ENCODE results near the gene PLCZ1.

DNA sequence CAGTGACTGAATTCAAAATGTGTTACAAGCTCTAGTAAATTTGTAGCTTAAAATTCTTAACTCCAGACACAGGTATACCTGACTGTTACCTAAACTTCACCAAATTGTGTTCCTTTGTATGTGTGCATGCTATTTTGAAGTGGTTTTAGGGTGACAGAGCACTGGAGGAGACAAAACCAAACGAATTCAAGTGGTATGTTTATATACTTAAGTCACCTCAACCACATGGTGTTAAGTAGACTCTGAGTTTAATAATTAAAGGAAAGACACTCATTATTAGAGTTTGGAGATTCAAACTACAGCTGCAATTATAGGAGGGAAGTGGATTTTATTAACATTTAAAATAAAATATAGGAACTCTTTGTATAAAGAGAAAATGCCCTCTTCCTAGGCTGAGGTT lies 84.3 kb downstream of the PLCZ1 start:
- TF ChIP-seq, protein P1, sequence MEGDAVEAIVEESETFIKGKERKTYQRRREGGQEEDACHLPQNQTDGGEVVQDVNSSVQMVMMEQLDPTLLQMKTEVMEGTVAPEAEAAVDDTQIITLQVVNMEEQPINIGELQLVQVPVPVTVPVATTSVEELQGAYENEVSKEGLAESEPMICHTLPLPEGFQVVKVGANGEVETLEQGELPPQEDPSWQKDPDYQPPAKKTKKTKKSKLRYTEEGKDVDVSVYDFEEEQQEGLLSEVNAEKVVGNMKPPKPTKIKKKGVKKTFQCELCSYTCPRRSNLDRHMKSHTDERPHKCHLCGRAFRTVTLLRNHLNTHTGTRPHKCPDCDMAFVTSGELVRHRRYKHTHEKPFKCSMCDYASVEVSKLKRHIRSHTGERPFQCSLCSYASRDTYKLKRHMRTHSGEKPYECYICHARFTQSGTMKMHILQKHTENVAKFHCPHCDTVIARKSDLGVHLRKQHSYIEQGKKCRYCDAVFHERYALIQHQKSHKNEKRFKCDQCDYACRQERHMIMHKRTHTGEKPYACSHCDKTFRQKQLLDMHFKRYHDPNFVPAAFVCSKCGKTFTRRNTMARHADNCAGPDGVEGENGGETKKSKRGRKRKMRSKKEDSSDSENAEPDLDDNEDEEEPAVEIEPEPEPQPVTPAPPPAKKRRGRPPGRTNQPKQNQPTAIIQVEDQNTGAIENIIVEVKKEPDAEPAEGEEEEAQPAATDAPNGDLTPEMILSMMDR (conservative IDR thresholded peaks at IDR 0.05 in 1 of 2, IDR thresholded peaks at IDR 0.05 in 1 of 2; ENCODE audit: low read depth in 1 of 2, low read length in 2 of 2), result no peak
- TF ChIP-seq EZH2 (IDR thresholded peaks at IDR 0.05; ENCODE audit: low read length, missing control alignments), result no peak

Measured in fibroblast of lung (primary cell).